Activated T-cell treated with anti-CD3 and anti-CD28 coated beads, Interleukin-2, amount 50 U/mL, for 72 hours (primary cell): ENCODE measurements around the gene TMEM106C. TPM values are rescaled to one million over a fixed set of nuclear protein-coding genes. Genes with fewer than 3 reads are reported as not detected.

ENCODE experiments used
- ATAC-seq, 2 donors: fragments of 150-1000 bp; cut with Tn5 transposase; replicated peaks in 1 of 2; 2 replicates each; pipeline ENCODE4 v1.10.0; 2021; ENCODE audit warnings: moderate library complexity in 2 of 2, mild to moderate bottlenecking in 1 of 2
- DNase-seq, 2 donors: peaks; one replicate each; pipeline ENCODE4 v3.0.0; 2021 to 2022; ENCODE audit warnings: mixed read lengths in 1 of 2
- H3K27ac Mint-ChIP-seq: one replicate; pipeline ENCODE4 v1.8.0; 2022; ENCODE audit warnings: mild to moderate bottlenecking, moderate library complexity, mixed read lengths
- H3K27me3 Mint-ChIP-seq: one replicate; pipeline ENCODE4 v1.8.0; 2022; ENCODE audit warnings: low read depth, mixed read lengths
- H3K36me3 Mint-ChIP-seq, 2 donors: one replicate each; pipeline ENCODE4 v1.8.0; 2022; ENCODE audit warnings: mixed read lengths in 2 of 2, mild to moderate bottlenecking in 1 of 2; ENCODE audit not compliant: insufficient read depth in 2 of 2
- H3K4me1 Mint-ChIP-seq: one replicate; pipeline ENCODE4 v1.8.0; 2022; ENCODE audit warnings: low read depth, mixed read lengths
- H3K4me3 Mint-ChIP-seq, 2 donors: one replicate each; pipeline ENCODE4 v1.8.0; 2022; ENCODE audit warnings: mild to moderate bottlenecking in 2 of 2, mixed read lengths in 2 of 2, moderate library complexity in 2 of 2
- H3K9me3 Mint-ChIP-seq, 2 donors: one replicate each; pipeline ENCODE4 v1.8.0; 2022; ENCODE audit warnings: mixed read lengths in 2 of 2
- total RNA-seq, 2 donors: library from RNA; stranded (reverse); gene quantifications; one replicate each; pipeline ENCODE4 v1.2.3, GENCODE V29; 2022

Gene TMEM106C, protein sequence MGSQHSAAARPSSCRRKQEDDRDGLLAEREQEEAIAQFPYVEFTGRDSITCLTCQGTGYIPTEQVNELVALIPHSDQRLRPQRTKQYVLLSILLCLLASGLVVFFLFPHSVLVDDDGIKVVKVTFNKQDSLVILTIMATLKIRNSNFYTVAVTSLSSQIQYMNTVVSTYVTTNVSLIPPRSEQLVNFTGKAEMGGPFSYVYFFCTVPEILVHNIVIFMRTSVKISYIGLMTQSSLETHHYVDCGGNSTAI
- 100 to 1,000 TPM; 124 to 149 TPM for total RNA-seq

DNA sequence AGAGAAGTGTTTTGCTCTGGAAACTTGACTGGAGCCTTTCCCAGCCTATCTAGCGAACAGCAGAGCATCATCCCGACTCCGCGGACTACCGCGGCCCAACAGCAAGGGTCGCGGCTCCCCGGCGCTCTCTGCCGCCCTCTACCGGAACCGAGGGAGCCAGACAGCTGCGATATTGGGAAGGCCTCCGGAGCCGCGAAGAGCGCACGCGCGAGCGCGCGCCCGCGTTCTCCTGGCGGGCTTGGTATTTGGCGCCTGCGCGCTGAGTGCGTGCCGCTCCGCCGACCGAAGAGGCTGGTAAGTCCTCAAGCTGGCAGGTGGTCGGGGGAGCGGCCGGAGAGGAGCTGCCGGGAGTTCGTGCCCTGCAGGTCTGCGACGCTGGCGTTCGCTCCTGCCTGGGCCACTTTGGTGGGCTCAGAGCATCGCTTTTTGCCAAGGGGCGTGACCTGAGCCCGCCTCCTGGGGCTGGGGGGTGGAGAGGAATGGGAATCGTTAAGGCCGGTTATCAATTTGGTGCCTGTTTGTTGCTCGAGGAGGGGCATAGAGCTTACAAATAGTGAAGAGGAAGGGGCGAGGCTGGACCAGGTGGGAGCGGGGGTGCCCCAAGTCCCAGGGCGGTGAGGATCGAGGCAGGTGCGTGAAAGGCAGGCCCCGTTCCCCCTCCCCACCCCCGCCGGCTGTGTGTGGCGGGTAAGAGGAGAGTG is at the start of gene TMEM106C:
Gene TMEM106C, plus strand, starts transcription at position 257 of the 701 bp plus-strand sequence. CDS start 641 bp downstream, outside the sequence.
- H3K4me3 Mint-ChIP-seq, result peak within 1 kb of the TSS; percentile 99 to 100
- ATAC-seq (peak; percentile 96 to 97), DNase-seq (peak; percentile 92 to 96)
- H3K27ac Mint-ChIP-seq, result peak within 1 kb of the TSS; percentile 91
- peaks cover 32% of the 10 kb centered on the region for H3K27me3 Mint-ChIP-seq
- peaks cover 5 to 25% of the 10 kb centered on the region in 2 donors for H3K36me3 Mint-ChIP-seq
- H3K9me3 Mint-ChIP-seq, result peaks cover 0 to 3% of the 10 kb centered on the region in 2 donors
- H3K4me1 Mint-ChIP-seq, result peaks cover 30% of the 10 kb centered on the region

DNA sequence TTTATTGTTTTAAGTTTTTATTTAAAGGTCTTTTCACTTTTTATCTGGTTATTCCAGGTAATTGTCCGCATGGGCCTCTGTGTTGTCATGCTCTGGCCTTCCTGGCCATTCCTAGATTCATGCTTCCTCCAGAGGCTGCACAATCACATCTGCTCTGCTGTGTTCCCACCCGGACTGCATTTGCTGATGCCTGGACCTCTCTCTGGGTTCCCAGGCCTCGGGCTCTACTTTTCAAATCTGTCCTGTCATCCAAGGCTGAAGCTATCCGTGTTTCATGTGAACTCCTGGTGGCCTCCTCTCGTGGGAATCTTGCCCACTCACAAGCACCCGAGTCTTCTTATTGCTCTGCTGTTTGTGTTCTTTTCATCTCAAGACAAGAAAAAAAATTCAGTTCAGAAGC is 42.5 kb upstream of the TMEM106C start:
- H3K27me3 Mint-ChIP-seq, result peaks cover 29% of the 10 kb centered on the region
- no peaks in the 10 kb centered on the region for H3K36me3 Mint-ChIP-seq
- H3K4me1 Mint-ChIP-seq, result no peaks in the 10 kb centered on the region
- ATAC-seq, result no peak
- no peak overlapping the region for H3K4me3 Mint-ChIP-seq
- no peak overlapping the region for H3K27ac Mint-ChIP-seq
- no peak for DNase-seq
- no peaks in the 10 kb centered on the region for H3K9me3 Mint-ChIP-seq

DNA sequence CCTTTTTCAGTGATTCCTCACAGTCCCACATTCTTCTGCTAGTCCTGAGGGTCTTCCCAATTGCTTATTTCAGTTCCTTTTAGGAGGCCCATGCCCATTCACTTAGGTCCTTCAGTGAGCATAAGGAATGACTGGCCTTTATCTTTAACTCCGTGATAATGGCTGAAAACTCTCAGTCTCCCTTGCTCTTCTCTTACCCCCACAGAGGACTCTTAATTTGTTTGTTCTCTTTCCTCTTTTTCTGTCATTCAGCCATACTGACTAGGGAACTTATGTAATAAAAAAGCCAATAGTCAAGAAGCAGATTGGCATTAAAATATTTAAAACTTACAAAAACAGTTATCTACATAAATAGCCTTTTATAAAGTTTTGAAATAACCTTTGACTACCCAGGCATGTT is 41.5 kb upstream of the TMEM106C start:
- Mint-ChIP-seq H3K4me1 (no peaks in the 10 kb centered on the region), H3K27ac (no peak overlapping the region), H3K27me3 (peaks cover 29% of the 10 kb centered on the region), H3K9me3 (no peaks in the 10 kb centered on the region), H3K36me3 (no peaks in the 10 kb centered on the region), H3K4me3 (no peak overlapping the region)
- ATAC-seq (no peak), DNase-seq (no peak)

DNA sequence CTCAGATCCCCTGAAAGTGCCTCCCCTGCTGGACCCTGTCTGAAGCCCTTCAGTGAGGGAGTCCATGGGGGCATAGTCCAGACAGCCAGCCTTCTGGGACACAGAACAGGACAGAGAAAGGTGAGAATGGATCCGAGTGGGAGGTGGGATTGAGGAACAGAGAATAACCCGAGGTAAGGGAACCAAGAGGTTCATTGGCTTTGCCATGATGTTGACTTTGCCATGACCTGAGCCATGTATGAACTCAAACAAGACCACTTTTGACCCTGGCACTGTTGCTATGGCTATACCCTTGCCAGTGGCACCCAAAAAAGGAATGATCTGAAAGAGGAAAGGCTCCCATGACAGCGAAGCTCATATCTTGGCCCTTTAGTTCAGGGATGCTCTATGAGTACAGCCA is 36.0 kb upstream of the TMEM106C start:
- H3K9me3 Mint-ChIP-seq, result no peaks in the 10 kb centered on the region

DNA sequence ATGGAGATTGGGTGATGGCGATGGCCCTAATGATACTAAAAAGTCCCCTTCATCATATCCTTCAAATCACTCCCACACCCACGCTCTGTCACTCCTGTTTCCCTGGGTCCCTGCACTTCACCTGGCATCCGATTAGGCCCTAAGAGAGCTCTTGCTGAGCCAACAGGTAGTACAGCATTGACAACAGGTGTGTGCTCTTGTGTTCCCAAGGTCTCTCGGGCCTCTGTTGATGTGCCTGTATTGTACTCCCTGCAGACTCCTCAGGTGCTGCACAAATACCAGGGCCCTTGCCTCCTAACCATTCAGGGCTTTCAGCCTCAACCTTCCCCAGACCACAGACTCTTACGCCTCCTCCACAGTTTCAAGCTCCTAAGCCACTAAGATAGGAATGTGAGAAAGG is 32.8 kb upstream of the TMEM106C start:
- Mint-ChIP-seq H3K4me1 (no peaks in the 10 kb centered on the region), H3K27ac (no peak overlapping the region), H3K36me3 (no peaks in the 10 kb centered on the region), H3K27me3 (no peaks in the 10 kb centered on the region), H3K4me3 (no peak overlapping the region), H3K9me3 (no peaks in the 10 kb centered on the region)
- ATAC-seq (no peak), DNase-seq (no peak)

More for the DNA sequence above, 36.0 kb upstream of the TMEM106C start:
- ATAC-seq (no peak), DNase-seq (no peak)
- no peak overlapping the region for H3K27ac Mint-ChIP-seq
- H3K36me3 Mint-ChIP-seq, result no peaks in the 10 kb centered on the region
- no peaks in the 10 kb centered on the region for H3K4me1 Mint-ChIP-seq
- peaks cover 21% of the 10 kb centered on the region for H3K27me3 Mint-ChIP-seq
- no peak overlapping the region for H3K4me3 Mint-ChIP-seq

DNA sequence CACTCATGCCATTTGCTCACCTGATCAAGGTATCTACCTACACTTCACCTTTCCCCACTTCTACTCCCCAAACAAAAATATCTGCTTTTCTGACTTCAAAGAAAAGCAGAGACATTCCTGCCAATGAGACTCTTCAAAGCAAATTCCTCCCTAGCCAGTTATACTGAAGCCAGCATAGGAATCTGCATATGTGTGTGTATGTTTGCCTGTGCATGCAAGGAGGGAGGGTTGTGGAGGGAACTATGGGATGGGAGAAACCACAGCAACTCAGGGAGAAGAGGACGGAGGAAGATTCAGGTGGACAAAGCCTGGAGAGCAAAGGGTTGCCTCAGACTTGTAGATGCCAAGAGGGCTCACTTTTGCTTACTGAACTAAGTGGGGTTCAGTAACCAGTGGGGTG is 32.2 kb upstream of the TMEM106C start:
- H3K4me3 Mint-ChIP-seq, result no peak overlapping the region
- ATAC-seq (no peak), DNase-seq (no peak)
- no peaks in the 10 kb centered on the region for H3K27me3 Mint-ChIP-seq
- H3K4me1 Mint-ChIP-seq, result no peaks in the 10 kb centered on the region
- H3K9me3 Mint-ChIP-seq, result no peaks in the 10 kb centered on the region
- no peaks in the 10 kb centered on the region for H3K36me3 Mint-ChIP-seq
- H3K27ac Mint-ChIP-seq, result no peak overlapping the region

DNA sequence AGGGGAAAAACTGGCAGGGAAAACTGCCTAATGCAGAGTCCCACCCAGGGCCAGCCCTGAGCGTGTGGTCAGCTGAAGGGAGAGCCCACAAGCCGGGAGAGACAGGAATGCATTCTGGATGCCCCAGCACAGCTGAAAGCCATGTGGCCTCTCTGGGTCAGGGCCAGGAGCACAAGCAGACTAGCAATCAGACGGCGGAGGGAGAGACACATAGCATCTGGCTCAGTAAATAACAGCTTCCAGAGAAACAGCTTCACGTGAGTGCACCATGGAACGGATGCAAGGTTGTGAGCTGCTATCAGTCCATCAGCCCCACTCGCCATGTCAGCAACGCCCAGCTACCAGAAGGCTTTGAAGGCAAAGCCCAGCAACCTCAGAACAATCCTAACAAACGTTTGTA is 28.2 kb upstream of the TMEM106C start:
- H3K27ac Mint-ChIP-seq, result no peak overlapping the region
- no peaks in the 10 kb centered on the region for H3K9me3 Mint-ChIP-seq
- H3K4me1 Mint-ChIP-seq, result no peaks in the 10 kb centered on the region
- H3K4me3 Mint-ChIP-seq, result no peak overlapping the region
- no peaks in the 10 kb centered on the region for H3K27me3 Mint-ChIP-seq
- ATAC-seq (no peak), DNase-seq (no peak)
- H3K36me3 Mint-ChIP-seq, result no peaks in the 10 kb centered on the region

DNA sequence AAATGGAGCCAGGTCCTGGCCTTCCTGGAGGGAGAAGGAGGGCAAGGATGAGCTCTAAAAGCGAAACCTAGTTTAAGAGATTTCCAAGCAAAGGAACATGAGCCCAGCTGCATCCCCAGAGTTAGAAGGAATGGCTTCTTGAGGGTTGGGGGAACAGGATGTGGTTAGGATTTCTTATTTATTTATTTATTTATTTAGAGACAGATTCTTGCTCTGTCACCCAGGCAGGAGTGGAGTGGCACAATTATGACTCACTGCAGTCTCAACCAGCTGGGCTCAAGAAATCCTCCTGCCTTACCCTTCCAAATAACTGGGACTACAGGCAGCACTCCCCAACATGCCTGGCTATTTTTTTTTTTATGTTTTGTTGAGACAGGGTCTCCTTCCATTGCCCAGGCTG is 25.3 kb upstream of the TMEM106C start:
- Mint-ChIP-seq H3K27me3 (peaks cover 14% of the 10 kb centered on the region), H3K4me3 (no peak overlapping the region), H3K27ac (no peak overlapping the region), H3K9me3 (no peaks in the 10 kb centered on the region), H3K36me3 (no peaks in the 10 kb centered on the region), H3K4me1 (peaks cover 9% of the 10 kb centered on the region)
- no peak for ATAC-seq
- no peak for DNase-seq

DNA sequence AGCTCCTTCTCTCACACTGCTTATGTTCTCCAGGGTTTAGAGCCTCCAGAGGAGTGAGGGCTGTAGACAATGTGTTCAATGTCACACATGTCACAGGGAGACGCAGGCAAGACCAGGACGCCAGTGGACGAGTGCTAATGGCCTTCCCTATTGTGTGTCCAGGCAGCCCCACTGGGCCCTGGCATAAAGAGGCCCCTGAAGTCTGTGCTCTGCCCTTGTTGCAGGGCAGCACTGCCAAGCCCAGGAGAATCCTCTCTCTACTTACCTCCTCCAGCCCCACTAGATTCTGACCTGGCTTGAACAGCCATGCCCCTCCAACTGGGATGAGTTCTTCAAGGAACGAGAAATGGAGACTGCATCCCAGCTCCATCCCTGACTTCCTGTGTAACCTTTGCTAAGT is 24.8 kb upstream of the TMEM106C start:
- H3K9me3 Mint-ChIP-seq, result no peaks in the 10 kb centered on the region
- DNase-seq, result no peak
- H3K36me3 Mint-ChIP-seq, result no peaks in the 10 kb centered on the region
- H3K27me3 Mint-ChIP-seq, result peaks cover 19% of the 10 kb centered on the region
- no peak overlapping the region for H3K27ac Mint-ChIP-seq
- H3K4me3 Mint-ChIP-seq, result no peak overlapping the region
- ATAC-seq, result no peak
- H3K4me1 Mint-ChIP-seq, result peaks cover 9% of the 10 kb centered on the region

DNA sequence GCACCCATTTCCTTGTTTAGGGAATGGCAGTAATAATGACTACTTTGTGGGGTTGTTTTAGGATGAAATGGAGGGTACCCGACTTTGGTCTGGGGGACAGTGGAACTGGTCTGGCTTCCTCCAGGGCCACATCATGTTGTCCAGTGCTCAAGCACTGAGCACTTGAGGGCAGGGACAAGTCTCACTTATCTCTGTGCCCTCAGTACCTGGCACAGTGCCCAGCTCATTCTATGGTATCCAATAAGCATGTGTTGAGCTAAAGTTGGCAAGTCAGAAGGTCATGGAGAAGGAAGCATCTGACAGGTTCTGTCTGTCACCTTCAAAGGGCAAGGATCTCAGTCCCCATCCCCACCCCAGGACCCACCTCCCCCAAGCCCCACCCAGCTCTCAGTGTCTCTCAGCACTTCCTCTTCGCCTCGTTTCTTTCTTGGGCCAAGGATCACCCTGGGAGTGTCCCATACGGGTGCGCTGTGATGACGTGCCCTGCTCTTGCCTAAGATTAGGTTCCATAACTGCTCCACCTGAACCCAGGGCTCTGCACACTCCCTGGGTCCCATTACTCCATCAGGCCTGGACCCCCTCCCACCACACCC is 24.3 kb upstream of the TMEM106C start:
- peaks cover 23% of the 10 kb centered on the region for H3K27me3 Mint-ChIP-seq
- DNase-seq (no peak), ATAC-seq (no peak)
- no peaks in the 10 kb centered on the region for H3K9me3 Mint-ChIP-seq
- no peaks in the 10 kb centered on the region for H3K36me3 Mint-ChIP-seq
- peaks cover 9% of the 10 kb centered on the region for H3K4me1 Mint-ChIP-seq
- no peak overlapping the region for H3K4me3 Mint-ChIP-seq
- no peak overlapping the region for H3K27ac Mint-ChIP-seq

DNA sequence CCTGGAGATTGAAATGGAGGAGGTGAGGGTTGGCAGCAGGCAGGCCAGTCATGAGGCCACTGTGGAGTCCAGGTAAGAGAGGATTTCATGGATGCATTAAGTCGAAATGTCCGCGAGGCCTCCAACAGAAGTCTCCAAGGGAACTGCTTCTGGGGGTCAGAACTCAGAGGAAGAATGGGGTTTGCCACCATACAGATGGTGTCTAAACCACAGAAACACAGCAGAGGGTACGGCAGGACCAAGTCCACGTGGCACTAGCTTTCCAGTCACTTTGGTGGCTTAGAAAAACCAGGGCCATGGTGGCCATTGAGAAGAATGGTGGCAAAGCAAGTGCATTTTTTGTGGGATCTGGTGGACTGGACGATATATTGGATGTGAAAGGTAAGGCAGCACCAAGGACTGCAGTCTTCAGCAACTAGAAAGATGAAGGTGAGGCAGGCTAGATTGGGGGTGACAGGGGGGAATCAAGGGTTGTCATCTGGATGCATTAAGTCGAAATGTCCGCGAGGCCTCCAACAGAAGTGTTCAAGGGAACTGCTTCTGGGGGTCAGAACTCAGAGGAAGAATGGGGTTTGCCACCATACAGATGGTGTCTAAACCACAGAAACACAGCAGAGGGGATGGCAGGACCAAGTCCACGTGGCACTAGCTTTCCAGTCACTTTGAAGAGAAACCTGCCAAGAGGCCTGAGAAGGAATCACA is 22.5 kb upstream of the TMEM106C start:
- Mint-ChIP-seq H3K9me3 (no peaks in the 10 kb centered on the region), H3K4me3 (no peak overlapping the region), H3K27me3 (peaks cover 30% of the 10 kb centered on the region), H3K36me3 (no peaks in the 10 kb centered on the region), H3K4me1 (peaks cover 9% of the 10 kb centered on the region), H3K27ac (no peak overlapping the region)
- no peak for DNase-seq
- ATAC-seq, result no peak

DNA sequence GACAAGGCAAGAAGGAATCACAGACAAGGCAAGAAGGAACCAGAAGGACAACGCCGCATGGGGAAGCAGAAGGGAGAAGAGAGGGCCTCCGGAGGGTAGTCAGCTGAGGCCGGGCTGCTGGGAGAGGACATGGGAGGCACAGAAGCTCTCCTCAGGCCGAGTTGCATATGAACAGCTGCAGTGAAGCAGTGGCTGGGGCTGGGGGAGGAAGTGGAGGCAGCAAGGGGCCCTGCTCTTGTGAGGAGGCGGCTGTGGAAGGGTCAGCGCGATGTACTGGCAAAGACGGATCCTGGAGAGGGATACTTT is 22.0 kb upstream of the TMEM106C start:
- H3K4me3 Mint-ChIP-seq, result no peak overlapping the region
- no peaks in the 10 kb centered on the region for H3K36me3 Mint-ChIP-seq
- no peak for ATAC-seq
- peaks cover 9% of the 10 kb centered on the region for H3K4me1 Mint-ChIP-seq
- H3K27ac Mint-ChIP-seq, result no peak overlapping the region
- no peak for DNase-seq
- peaks cover 30% of the 10 kb centered on the region for H3K27me3 Mint-ChIP-seq
- no peaks in the 10 kb centered on the region for H3K9me3 Mint-ChIP-seq

DNA sequence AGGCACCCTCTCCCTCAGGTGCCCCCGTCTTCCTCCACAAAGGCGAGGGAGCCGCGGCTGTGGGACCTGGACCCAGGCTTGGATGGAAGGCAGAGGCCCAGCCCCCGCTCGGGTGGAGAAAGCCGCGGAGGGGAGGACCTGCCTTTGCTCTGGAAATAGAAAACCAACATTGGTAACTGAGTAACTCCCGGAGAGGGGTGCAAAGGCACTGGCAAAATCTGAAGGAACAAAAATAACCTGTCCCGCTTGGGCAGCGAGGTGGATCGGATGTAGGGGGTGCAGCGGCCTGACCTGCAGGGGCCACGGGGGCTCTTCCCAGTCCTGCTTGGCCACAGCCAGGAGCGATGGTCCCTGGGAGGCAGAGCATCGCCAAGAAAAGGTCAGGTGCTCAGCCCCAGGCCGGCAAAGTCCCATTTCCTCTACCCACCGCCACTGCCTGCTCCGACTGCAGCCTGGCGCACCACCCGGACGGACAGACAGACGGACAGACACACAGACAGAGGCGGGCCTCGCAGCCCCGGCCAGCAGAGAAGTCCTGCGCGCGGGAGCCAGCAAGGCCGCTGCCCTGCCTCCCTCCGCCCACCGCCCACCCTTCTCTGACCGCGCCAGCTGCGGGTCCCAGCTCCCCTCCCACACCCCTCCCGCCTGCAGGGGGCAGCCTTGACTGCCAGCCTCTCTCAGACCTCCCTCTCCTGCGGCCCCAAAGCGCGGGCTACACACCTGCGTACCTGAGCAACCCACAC is 21.4 kb upstream of the TMEM106C start:
- Mint-ChIP-seq H3K4me1 (peaks cover 16% of the 10 kb centered on the region), H3K9me3 (no peaks in the 10 kb centered on the region), H3K27ac (no peak overlapping the region), H3K27me3 (peaks cover 36% of the 10 kb centered on the region), H3K36me3 (no peaks in the 10 kb centered on the region), H3K4me3 (no peak overlapping the region)
- DNase-seq (peak; percentile 63 to 68), ATAC-seq (peak; percentile 78 to 84)
